Measurements from ENCODE around the gene CASD1. TPM values are rescaled to one million over a fixed set of nuclear protein-coding genes. Genes with fewer than 3 reads are reported as not detected.
A peak's percentile ranks its signal among the peaks of the same experiment; 100 is the strongest.

CASD1 gene
- 10 to 100 TPM; 17.1 to 25.2 TPM for total RNA-seq
- polyA plus RNA-seq, result 10 to 100 TPM in 1 of 2 donors, 1 to 10 TPM in 1; 9.5 to 13.3 TPM
- long read RNA-seq, donor 1, partial matches to known transcripts, result 0 of 9 reads
- long read RNA-seq, donor 1, other reads (novel, unspliced or antisense), result 6 of 9 reads
- long read RNA-seq, donor 2, partial matches to known transcripts, result 5 of 9 reads
- long read RNA-seq, donor 2, other reads (novel, unspliced or antisense), result 4 of 9 reads

DNA sequence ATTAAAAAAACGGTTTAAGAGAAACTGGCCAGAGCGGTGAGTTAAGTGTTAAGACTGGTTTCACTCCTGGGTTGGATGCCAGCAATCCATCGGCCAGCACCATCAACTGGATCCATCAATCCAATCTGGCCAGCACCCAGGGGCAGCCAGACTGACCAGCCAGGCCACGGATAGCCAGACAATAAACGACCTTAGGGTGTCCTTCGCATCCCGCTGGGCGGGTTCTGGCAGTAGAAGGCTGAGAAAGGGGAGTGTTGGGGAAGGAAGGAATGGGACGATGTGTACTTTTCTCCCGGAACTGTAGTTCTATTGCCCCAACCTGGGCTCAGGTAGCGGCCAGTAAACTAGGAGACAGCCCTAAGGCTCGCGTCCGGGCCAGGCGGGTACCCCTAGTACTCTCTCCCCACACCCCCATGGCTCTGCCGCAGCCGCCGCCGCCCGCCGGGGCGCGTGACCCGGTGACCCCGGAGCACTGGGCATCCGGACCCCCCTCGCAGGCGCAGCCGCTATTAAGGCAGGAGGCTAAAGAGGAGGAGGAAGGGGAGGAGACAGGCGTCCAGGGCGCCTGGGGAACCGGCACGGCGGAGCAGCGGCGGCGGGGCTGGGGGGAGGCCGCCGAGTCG lies at the start of gene CASD1:
CASD1 (plus strand) TSS at position 546 of the 623 bp plus-strand sequence. CDS start 276 bp downstream, outside the sequence.
- Histone ChIP-seq H3K36me3 (ENCODE audit: control insufficient read depth in 1 of 2, insufficient read depth in 2 of 2, low read length in 1 of 2) (no peaks in the 10 kb centered on the region), H3K4me1 (ENCODE audit: control insufficient read depth in 1 of 2, insufficient read depth in 2 of 2, low read length in 2 of 2) (peaks cover 0 to 8% of the 10 kb centered on the region in 2 donors), H3K27me3 (ENCODE audit: control insufficient read depth in 1 of 2, insufficient read depth in 2 of 2, low read length in 1 of 2) (no peaks in the 10 kb centered on the region), H3K27ac (ENCODE audit: low read depth in 1 of 2, low read length in 2 of 2) (peak within 1 kb of the TSS; percentile 49 to 84), H3K4me3 (ENCODE audit: low read length in 2 of 2) (peak within 1 kb of the TSS; percentile 31 to 79), H3K9me3 (ENCODE audit: control insufficient read depth, low read length) (no peaks in the 10 kb centered on the region)
- WGBS, 2 donors, result 5 to 6% methylated on average over 25 to 40 of the region's 40 CpGs
- ATAC-seq (ENCODE audit: low FRiP score) (peak; percentile 63), DNase-seq (peak; percentile 74 to 85)
- intact Hi-C loops (cut with DNase I), result no loop called here

GRCh38 chr7:94466516-94466915 lies 43.1 kb upstream of the CASD1 start:
- Histone ChIP-seq H3K36me3 (ENCODE audit: control insufficient read depth in 1 of 2, insufficient read depth in 2 of 2, low read length in 1 of 2) (no peaks in the 10 kb centered on the region), H3K4me1 (ENCODE audit: control insufficient read depth in 1 of 2, insufficient read depth in 2 of 2, low read length in 2 of 2) (no peaks in the 10 kb centered on the region), H3K27me3 (ENCODE audit: control insufficient read depth in 1 of 2, insufficient read depth in 2 of 2, low read length in 1 of 2) (no peaks in the 10 kb centered on the region), H3K27ac (ENCODE audit: low read depth in 1 of 2, low read length in 2 of 2) (no peak overlapping the region), H3K9me3 (ENCODE audit: control insufficient read depth, low read length) (no peaks in the 10 kb centered on the region), H3K4me3 (ENCODE audit: low read length in 2 of 2) (no peak overlapping the region)
- intact Hi-C loops (cut with DNase I), result no loop called here
- ATAC-seq (ENCODE audit: low FRiP score) (no peak), DNase-seq (no peak)
- 5 to 8% methylated on average over 1 of the region's 1 CpG for WGBS, 2 donors

GRCh38 chr7:94471604-94472003 lies 38.0 kb upstream of the CASD1 start:
- no peaks in the 10 kb centered on the region for H3K36me3 ChIP-seq (ENCODE audit: control insufficient read depth in 1 of 2, insufficient read depth in 2 of 2, low read length in 1 of 2)
- H3K27ac ChIP-seq (ENCODE audit: low read depth in 1 of 2, low read length in 2 of 2), result no peak overlapping the region
- no peak overlapping the region for H3K4me3 ChIP-seq (ENCODE audit: low read length in 2 of 2)
- DNase-seq (no peak), ATAC-seq (ENCODE audit: low FRiP score) (no peak)
- H3K9me3 ChIP-seq (ENCODE audit: control insufficient read depth, low read length), result no peaks in the 10 kb centered on the region
- WGBS, 2 donors, result 79 to 86% methylated on average over 2 of the region's 2 CpGs
- H3K27me3 ChIP-seq (ENCODE audit: control insufficient read depth in 1 of 2, insufficient read depth in 2 of 2, low read length in 1 of 2), result no peaks in the 10 kb centered on the region
- intact Hi-C loops (cut with DNase I), result no loop called here
- H3K4me1 ChIP-seq (ENCODE audit: control insufficient read depth in 1 of 2, insufficient read depth in 2 of 2, low read length in 2 of 2), result no peaks in the 10 kb centered on the region

GRCh38 chr7:94472608-94473007 lies 37.0 kb upstream of the CASD1 start:
- ATAC-seq (ENCODE audit: low FRiP score) (no peak), DNase-seq (no peak)
- Histone ChIP-seq H3K4me3 (ENCODE audit: low read length in 2 of 2) (no peak overlapping the region), H3K27me3 (ENCODE audit: control insufficient read depth in 1 of 2, insufficient read depth in 2 of 2, low read length in 1 of 2) (no peaks in the 10 kb centered on the region), H3K9me3 (ENCODE audit: control insufficient read depth, low read length) (no peaks in the 10 kb centered on the region), H3K27ac (ENCODE audit: low read depth in 1 of 2, low read length in 2 of 2) (no peak overlapping the region), H3K4me1 (ENCODE audit: control insufficient read depth in 1 of 2, insufficient read depth in 2 of 2, low read length in 2 of 2) (no peaks in the 10 kb centered on the region), H3K36me3 (ENCODE audit: control insufficient read depth in 1 of 2, insufficient read depth in 2 of 2, low read length in 1 of 2) (no peaks in the 10 kb centered on the region)
- intact Hi-C loops (cut with DNase I), result no loop called here
- 58 to 67% methylated on average over 1 of the region's 1 CpG for WGBS, 2 donors

GRCh38 chr7:94476251-94476840 lies 33.3 kb upstream of the CASD1 start:
- H3K27ac ChIP-seq (ENCODE audit: low read depth in 1 of 2, low read length in 2 of 2), result no peak overlapping the region
- intact Hi-C loops (cut with DNase I), result no loop called here
- no peaks in the 10 kb centered on the region for H3K4me1 ChIP-seq (ENCODE audit: control insufficient read depth in 1 of 2, insufficient read depth in 2 of 2, low read length in 2 of 2)
- 81 to 84% methylated on average over 5 of the region's 5 CpGs for WGBS, 2 donors
- H3K4me3 ChIP-seq (ENCODE audit: low read length in 2 of 2), result no peak overlapping the region
- no peaks in the 10 kb centered on the region for H3K9me3 ChIP-seq (ENCODE audit: control insufficient read depth, low read length)
- H3K27me3 ChIP-seq (ENCODE audit: control insufficient read depth in 1 of 2, insufficient read depth in 2 of 2, low read length in 1 of 2), result no peaks in the 10 kb centered on the region
- DNase-seq (no peak), ATAC-seq (ENCODE audit: low FRiP score) (no peak)
- H3K36me3 ChIP-seq (ENCODE audit: control insufficient read depth in 1 of 2, insufficient read depth in 2 of 2, low read length in 1 of 2), result no peaks in the 10 kb centered on the region

DNA sequence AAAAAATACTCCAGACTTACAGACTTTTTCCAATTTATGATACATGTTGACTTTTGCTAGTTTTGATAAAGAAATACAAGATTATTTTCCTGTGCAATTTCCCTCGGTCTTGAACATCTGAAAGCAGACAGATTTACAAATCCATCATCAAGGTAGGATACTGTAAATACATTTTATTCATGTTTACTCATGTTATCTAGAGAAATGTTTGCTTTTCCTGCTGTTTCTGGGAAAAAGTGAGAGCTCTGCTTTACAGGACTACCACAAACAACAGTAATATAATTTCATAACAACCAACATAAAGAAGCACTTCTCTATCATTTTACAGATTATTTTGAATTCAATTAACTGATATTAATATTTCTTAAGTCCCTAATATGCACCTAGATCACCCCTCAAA lies 31.7 kb upstream of the CASD1 start:
- H3K4me1 ChIP-seq (ENCODE audit: control insufficient read depth in 1 of 2, insufficient read depth in 2 of 2, low read length in 2 of 2), result no peaks in the 10 kb centered on the region
- H3K4me3 ChIP-seq (ENCODE audit: low read length in 2 of 2), result no peak overlapping the region
- no peaks in the 10 kb centered on the region for H3K36me3 ChIP-seq (ENCODE audit: control insufficient read depth in 1 of 2, insufficient read depth in 2 of 2, low read length in 1 of 2)
- no peak overlapping the region for H3K27ac ChIP-seq (ENCODE audit: low read depth in 1 of 2, low read length in 2 of 2)
- no peaks in the 10 kb centered on the region for H3K27me3 ChIP-seq (ENCODE audit: control insufficient read depth in 1 of 2, insufficient read depth in 2 of 2, low read length in 1 of 2)
- DNase-seq (no peak), ATAC-seq (ENCODE audit: low FRiP score) (no peak)
- 26 to 27% methylated on average over 1 of the region's 1 CpG for WGBS, 2 donors
- intact Hi-C loops (cut with DNase I), result no loop called here
- no peaks in the 10 kb centered on the region for H3K9me3 ChIP-seq (ENCODE audit: control insufficient read depth, low read length)

DNA sequence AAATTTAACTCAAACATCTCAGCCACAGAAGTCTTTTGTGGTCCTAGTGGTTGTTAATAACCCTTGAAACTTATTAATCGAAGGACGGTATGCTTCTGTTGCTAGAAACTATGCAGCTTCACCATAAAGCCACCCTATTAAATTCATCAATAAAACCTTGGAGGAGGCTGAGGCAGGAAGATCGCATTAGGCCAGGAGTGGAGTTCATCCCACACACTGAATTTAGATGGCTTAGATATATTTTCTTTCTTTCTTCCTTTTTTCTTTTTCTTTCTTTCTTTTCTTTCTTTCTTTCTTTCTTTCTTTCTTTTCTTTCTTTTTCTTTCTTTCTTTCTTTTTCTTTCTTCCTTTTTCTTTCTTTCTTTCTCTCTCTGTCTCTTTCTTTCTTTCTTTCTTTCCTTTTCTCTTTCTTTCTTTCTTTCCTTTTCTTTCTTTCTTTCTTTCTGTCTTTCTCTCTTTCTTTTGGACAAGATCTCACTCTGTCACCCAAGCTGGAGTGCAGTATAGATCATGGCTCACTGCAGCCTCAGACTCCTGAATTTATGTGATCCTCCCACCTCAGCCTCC lies 30.9 kb upstream of the CASD1 start:
- 81 to 94% methylated on average over 3 of the region's 3 CpGs for WGBS, 2 donors
- no peak overlapping the region for H3K4me3 ChIP-seq (ENCODE audit: low read length in 2 of 2)
- H3K9me3 ChIP-seq (ENCODE audit: control insufficient read depth, low read length), result no peaks in the 10 kb centered on the region
- no peaks in the 10 kb centered on the region for H3K27me3 ChIP-seq (ENCODE audit: control insufficient read depth in 1 of 2, insufficient read depth in 2 of 2, low read length in 1 of 2)
- no peaks in the 10 kb centered on the region for H3K4me1 ChIP-seq (ENCODE audit: control insufficient read depth in 1 of 2, insufficient read depth in 2 of 2, low read length in 2 of 2)
- ATAC-seq (ENCODE audit: low FRiP score) (no peak), DNase-seq (no peak)
- intact Hi-C loops (cut with DNase I), result no loop called here
- H3K36me3 ChIP-seq (ENCODE audit: control insufficient read depth in 1 of 2, insufficient read depth in 2 of 2, low read length in 1 of 2), result no peaks in the 10 kb centered on the region
- H3K27ac ChIP-seq (ENCODE audit: low read depth in 1 of 2, low read length in 2 of 2), result no peak overlapping the region

- Histone ChIP-seq H3K4me3 (ENCODE audit: low read length in 2 of 2) (no peak overlapping the region), H3K9me3 (ENCODE audit: control insufficient read depth, low read length) (no peaks in the 10 kb centered on the region), H3K4me1 (ENCODE audit: control insufficient read depth in 1 of 2, insufficient read depth in 2 of 2, low read length in 2 of 2) (no peaks in the 10 kb centered on the region), H3K36me3 (ENCODE audit: control insufficient read depth in 1 of 2, insufficient read depth in 2 of 2, low read length in 1 of 2) (no peaks in the 10 kb centered on the region), H3K27ac (ENCODE audit: low read depth in 1 of 2, low read length in 2 of 2) (no peak overlapping the region), H3K27me3 (ENCODE audit: control insufficient read depth in 1 of 2, insufficient read depth in 2 of 2, low read length in 1 of 2) (no peaks in the 10 kb centered on the region)
- 21 to 34% methylated on average over 3 of the region's 3 CpGs for whole genome bisulfite sequencing, 2 donors
- no peak for DNase-seq
- intact Hi-C loops (cut with DNase I), result no loop called here
- ATAC-seq (ENCODE audit: low FRiP score), result no peak
Measured at GRCh38 chr7:94481279-94481678, 28.3 kb upstream of the CASD1 start.

DNA sequence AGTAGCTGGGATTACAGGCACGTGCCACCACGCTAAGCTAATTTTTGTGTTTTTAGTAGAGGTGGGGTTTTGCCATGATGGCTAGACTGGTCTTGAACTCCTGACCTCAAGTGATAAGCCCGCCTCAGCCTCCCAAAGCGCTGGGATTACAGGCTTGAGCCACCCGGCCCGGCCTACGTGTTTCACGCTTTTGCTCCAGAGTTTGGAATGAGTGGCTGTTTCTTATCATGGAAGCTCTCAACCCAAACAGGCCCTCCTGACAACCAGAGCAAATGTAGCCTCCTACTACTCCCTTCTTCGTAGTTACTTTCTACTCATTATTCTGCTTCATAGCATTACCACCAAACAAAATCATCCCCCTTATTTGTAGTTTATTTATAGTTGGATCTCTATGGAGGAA lies 26.8 kb upstream of the CASD1 start:
- no peak for DNase-seq
- Histone ChIP-seq H3K27me3 (ENCODE audit: control insufficient read depth in 1 of 2, insufficient read depth in 2 of 2, low read length in 1 of 2) (no peaks in the 10 kb centered on the region), H3K4me1 (ENCODE audit: control insufficient read depth in 1 of 2, insufficient read depth in 2 of 2, low read length in 2 of 2) (no peaks in the 10 kb centered on the region), H3K36me3 (ENCODE audit: control insufficient read depth in 1 of 2, insufficient read depth in 2 of 2, low read length in 1 of 2) (no peaks in the 10 kb centered on the region), H3K9me3 (ENCODE audit: control insufficient read depth, low read length) (no peaks in the 10 kb centered on the region), H3K4me3 (ENCODE audit: low read length in 2 of 2) (no peak overlapping the region), H3K27ac (ENCODE audit: low read depth in 1 of 2, low read length in 2 of 2) (no peak overlapping the region)
- ATAC-seq (ENCODE audit: low FRiP score), result no peak
- WGBS, 2 donors, result 79 to 85% methylated on average over 9 of the region's 9 CpGs
- intact Hi-C loops (cut with DNase I), result no loop called here

Data from aorta (tissue), 5 donors.